Superior temporal gyrus (tissue), 1 donor: ENCODE measurements around the gene GPS2.

ENCODE experiments used
- DNase-seq: peaks from one replicate; pipeline ENCODE4 v3.0.0-alpha.2; 2016; ENCODE audit errors: extremely low spot score

The GPS2 gene

DNA sequence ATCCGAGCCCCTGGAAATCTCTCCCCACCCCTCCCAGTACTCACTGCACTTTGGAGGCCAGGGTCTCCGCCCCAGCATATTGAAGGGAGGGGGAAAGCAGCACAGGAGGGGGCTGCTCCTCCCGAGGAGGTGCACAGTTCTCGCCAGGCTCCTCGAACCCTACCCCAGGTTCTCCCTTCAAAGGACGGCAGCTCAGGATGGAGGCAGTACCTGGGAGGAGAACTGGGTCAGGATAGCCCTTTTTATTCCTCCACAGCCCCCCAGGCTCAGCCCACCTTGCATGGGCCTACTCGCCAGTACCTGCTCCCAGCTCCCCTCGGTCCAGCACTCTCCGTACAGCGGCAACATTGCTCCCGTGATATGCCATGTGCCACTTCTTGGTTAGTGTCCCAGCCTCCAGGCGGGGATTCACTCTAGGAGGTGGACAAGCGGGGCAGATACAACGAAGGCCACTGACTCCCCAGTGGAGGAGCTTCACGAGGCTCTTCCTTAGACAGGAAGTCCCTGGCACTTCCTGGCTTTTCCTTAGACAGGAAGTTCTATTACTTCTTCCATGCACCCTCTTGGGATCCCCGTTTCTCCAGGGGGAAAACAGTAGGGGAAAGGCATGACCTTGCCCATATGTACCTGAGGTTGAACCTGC lies 2.1 kb upstream of the GPS2 start:
- no peak for DNase-seq

DNA sequence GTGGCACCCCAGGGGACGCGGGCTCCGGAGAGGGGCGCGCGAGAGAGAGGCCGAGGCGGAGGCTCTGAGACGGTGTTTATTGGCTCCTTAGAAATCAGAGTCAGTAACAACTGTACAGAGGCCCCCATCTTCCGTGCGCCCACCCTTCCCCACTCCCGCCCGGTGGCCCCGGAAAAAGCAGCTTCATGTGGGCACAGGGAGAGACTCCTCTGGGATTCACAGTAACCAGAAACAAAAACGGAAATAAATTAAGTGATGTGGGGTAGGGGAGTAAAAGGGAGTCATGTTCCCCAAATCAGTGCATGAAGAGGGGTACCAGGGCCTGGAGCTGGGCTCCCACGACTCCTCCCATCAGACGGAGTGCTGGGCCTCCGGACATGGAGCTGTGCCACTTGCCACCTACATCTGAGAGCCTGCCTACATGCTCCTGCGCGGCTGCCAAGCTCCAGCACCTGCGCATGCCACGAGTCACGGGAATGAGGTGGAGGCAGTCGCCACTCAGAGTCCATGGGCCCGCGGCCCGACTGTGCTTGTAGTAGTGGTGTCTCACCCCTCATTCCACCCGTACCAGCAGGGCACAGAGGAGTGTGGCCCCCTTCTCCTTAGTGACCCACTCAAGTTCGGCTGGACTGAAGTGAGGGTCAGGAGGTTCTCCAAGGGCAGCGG lies 543 bp upstream of the GPS2 start:
- DNase-seq: no peak

DNA sequence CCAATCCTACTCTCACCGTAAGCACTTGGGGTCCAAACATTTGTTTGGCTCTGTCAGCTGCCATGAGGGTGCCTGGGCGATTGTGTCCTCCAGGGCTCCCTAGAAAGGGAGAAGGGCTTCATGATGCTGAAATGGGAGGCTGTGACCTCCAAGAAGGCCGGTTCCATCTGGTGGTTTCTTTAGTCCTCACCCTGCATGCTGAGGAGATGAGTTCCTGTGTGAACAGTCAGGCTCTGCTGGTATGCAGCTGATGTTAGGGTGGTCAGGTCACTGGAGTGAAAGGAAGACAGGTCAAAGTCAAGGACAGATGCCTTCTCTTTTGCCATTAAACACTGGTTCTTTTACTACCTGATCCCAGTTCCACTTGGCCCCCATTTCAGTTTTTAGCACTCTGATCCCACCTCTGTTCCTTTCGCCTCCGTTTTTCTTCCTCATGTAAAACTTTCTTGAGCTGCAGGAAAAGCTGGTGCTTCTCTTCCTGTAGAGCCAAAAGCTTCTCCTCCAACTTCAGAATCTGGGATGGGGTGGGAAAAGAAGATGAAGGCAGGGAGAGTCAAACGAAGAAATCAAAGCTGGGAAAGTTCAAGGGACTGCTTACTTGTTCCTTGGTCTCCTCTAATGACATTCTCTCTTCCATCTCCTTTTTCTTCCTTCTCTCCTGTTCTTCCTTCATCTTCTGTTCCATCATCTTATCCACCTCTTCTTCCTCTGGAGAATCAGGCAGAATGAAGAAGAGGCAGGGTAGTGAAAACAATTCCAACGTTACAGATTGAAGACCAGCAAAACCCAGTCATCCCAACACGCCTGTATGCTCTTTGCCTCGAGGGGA lies 1.1 kb downstream of the GPS2 start:
- DNase-seq: no peak

DNA sequence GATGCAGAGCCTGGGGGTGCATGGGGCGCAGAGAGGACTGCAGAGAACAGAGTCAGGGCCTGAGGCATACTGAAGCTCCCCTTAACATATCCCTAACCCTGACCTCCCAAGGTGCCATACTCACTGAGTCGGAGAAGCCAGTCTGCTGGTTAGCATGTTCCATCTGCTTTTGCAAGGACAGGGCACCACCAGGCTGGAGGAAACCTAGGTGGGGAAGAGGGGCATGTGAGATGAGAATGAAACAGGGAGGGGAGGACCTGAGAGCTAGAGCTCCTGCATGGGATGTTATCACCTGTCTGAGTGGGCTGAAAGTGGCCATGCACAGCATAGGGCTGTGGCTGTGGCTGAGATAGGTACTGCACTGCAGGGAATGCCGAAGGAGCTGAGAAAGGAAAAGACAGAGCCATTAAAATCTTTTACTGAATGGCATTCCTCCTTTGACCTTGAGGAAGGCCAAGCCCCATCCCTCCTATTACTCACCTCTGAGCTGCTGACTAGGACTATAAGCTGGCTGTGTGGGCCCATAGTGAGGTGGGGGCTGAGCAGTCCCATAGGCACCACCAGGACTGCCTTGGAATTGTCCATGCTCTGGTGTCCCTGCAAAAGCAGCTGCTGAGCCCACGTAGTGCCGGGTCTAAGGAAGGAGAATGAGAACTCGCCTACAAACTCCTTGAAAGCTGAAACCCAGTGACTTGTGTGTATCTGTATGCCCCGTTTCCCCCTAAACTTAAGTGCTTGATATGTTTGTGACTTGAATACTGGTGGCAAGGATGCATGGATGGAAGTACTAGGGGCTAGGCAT lies 1.9 kb downstream of the GPS2 start:
- DNase-seq: no peak

DNA sequence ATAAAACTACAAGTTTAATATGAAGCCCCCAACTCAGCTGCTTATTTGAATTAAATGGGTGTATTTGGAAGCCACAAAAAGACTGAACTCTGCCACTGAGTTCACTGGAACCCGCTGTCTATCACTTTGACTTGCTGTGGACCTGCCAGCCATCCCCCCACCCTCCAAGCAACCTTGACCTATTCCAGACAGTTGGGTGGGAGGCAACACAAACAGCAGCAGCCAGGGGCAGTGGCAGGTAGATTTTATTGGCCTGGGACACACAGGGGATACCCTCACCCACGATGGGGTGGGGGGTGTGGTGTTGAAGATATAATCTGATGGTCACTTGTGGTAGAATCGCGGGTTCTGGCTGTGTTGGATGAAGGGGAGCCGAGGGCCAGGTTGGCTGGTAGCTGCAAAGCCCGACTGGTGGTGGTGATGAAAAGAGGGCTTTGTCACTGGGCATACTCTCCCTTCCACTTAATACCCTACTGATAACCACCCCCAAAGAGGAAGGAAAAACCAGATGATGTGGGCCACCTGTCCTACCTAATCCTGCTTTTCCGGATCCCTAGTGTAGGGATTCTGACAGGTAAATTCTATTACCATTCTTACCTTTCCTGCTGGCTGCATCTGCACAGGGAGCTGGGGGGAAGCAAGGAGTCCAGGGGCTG lies 2.6 kb downstream of the GPS2 start:
- no peak for DNase-seq

DNA sequence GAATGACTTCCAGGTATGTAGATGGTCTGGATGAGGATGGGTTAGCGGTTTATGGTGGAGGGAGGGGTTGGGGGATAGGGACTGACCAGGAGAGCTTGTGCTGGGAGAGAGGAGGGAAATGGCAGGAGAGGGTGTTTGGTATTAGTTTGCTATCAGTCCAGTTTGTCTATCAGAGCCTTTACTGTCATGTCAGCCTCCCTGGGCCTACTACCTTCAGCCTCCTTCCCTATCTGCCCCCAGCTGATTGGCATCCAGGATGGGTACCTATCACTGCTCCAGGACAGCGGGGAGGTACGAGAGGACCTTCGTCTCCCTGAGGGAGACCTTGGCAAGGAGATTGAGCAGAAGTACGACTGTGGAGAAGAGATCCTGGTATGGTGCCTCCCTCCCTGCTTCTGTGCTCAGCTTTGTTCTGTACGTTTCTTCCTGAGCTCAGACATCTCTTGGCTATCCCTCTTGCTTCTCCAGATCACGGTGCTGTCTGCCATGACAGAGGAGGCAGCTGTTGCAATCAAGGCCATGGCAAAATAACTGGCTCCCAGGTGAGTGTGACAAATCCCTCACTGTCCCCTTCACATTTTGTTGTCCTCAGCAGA lies 4.0 kb downstream of the GPS2 start:
- no peak for DNase-seq

DNA sequence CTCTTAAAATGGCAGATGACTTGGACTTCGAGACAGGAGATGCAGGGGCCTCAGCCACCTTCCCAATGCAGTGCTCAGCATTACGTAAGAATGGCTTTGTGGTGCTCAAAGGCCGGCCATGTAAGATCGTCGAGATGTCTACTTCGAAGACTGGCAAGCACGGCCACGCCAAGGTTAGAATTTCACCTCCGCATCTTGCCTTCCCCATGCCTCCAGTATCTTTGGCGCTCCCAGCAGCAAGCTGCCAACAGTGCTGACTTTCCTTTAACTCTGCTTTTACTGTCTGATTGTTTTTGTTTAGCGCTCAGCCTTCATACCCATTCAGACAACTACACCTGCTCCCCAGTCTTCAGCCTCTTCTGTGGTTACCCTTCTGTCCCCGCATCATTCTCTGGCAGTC lies 5.5 kb downstream of the GPS2 start:
- no peak for DNase-seq

DNA sequence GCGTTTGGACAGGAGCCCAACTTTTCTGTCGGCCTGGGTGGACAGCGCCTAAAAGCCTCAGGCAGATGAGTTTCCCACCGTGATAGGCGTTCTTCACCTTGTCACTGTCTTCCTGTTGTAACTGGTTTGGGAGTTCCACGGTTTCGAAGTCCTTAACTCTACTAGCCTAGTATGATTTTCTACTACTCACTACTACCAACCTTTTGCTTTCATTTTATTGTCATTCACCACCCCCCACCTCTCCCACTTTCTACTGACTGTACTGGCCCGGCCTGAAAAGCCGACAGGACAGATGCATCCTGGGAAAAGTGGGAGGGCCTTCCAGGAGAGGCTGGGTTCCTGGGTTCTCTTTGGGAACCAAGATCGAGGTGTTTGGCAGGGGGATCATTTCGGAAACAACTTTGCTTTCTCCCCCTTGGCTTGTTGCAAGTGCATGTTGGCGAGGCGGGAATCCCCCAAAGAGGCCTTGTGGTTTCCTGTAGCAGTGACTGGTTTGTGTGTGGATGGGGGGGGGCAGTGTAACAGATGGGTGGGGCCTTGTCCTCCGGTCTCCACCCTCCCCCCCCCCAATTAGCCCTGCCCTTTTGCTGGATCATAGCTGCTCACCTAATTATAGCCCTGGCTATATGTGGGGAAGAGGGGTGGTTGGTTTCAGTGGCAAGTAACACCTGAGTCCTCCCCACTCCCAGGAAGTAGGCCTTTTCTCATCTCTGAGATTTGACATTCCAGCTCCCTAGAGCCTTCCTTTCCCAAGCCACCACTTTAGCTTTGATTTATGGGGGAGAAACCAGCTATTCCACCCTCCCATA lies 6.3 kb downstream of the GPS2 start:
- peak; percentile 57 for DNase-seq

DNA sequence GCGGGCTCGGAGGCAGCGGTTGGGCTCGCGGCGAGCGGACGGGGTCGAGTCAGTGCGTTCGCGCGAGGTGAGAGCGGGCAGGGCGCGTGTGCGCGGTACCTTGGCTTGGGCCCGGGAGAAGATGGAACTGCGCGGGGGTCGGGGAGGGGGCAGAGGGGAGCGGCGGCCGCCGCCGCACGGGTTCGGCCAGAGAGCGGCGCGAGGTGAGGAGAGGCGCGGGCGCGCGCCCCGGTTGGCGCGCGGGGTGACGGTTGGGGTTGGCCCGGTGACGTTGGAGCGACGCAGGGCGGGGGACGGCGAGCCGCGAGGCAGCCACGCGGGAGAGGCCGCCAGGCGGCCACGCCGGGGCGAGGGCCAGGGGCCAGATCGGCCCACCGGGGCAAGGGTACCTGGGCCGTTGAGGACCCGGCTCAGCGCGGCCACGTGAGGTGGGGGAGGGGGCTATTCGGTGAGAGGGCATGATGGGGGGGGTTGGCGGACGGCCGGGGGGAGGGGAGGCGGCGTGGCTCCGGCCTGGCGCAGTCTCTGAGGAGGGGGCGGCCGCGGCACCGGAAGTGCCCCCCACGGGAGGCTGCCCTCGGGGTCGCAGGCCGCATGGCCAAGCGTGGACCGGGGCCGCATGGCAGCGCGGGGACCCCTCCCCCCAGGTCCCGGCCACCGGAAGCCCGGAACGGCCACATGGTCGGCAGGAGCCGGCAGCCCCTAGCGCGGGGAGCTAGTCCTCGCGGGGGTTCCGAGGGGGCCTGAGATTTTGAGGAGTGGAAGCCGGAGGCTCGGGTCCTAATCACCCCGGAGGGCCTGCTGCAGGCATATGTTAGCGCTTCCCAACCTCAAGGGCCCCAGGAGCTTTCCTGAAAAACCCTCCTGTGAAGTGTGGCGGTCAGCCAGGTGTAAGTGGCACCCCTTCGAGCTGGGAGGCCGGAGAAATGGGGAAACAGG lies 7.2 kb downstream of the GPS2 start:
- DNase-seq: no peak

DNA sequence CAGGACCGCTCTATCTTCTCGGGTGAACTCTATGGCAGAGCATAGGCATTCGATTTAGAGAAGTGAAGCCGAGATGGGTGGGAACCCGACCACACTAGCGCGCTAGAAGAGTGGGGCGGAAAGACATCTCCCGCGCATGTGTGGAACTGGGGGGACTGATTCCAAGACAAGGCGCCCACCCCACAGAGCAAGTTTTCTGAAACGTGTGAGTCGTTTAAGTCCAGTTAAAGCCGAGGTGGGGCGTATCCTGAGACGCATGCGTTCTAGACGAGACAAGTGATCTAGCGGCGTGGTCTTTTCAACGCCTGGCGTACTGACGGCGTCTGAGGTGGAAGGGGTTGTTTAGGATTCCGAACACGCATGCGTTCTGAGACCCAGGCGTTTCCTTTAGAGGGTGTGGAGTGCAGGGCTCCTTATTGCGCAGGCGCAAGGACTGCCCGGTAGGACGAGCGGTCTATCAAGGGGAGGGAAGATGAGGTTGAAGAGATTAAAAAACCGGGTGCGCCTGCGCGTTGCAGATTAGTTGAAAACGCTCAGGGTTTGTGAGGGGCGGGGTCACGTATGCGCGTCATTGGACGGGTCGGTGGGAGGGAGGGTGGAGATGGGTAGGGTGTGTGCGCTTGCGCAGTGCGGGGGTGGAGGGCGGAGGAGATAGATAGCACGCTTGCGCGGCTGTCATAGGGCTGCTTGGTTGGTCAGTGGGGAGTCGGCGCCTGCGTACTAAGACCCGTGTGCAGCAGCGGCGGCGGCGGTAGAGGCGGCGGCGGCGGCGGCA lies 8.1 kb downstream of the GPS2 start, which contains the start of gene EIF5A:
TSS of gene EIF5A (plus strand) at position 718 of the 775 bp plus-strand sequence. CDS start 2,008 bp downstream, outside the sequence.
- DNase-seq: peak; percentile 99

DNA sequence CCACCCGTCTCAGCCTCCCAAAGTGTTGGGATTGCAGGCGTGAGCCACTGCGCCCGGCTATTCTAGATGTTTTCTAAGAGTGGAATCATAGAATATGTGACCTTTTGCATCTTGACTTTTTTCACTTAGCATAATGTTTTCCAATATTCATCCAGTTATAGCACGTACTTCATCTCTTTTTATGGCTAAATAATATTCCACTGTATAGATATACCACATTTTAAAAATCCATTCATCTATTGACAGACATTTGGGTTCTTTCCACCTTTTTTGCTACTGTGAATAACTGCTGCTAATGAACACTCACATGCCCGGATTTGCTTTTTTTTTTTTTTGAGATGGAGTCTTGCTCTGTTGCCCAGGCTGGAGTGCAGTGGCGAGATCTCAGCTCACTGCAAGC lies 11.0 kb downstream of the GPS2 start:
- no peak for DNase-seq

DNA sequence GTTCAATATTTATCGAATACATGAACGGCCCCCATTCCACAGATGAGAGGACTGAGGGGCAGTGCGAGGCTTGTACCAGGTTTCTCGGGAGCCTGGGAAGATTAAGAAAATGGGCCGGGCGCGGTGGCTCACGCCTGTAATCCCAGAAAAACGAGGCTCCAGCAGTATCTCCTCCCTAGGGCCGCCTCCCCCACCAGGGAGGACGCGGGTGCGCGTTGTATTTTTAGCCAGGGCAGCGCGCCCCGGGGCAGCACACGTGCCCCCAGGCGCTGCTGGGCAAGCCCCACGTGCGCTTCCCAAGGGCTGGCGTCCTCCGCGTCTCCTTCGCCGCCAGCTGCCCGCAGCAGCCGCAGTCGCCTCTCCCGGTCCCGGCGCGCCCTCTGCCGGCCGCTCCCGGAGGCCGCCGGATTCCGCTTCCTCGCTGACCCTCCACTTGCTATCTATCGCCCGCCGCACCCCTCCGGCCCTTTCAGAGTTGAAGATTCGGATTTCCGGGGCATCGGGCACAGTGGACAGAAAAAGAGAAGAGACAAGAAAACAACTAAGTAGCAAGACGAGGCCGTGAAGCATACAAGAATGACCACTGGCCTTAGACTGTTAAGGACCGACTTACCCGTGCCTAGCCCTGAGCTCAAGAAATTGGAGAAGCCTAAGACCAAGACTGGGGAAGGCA lies 18.8 kb downstream of the GPS2 start:
- DNase-seq: peak; percentile 77

DNA sequence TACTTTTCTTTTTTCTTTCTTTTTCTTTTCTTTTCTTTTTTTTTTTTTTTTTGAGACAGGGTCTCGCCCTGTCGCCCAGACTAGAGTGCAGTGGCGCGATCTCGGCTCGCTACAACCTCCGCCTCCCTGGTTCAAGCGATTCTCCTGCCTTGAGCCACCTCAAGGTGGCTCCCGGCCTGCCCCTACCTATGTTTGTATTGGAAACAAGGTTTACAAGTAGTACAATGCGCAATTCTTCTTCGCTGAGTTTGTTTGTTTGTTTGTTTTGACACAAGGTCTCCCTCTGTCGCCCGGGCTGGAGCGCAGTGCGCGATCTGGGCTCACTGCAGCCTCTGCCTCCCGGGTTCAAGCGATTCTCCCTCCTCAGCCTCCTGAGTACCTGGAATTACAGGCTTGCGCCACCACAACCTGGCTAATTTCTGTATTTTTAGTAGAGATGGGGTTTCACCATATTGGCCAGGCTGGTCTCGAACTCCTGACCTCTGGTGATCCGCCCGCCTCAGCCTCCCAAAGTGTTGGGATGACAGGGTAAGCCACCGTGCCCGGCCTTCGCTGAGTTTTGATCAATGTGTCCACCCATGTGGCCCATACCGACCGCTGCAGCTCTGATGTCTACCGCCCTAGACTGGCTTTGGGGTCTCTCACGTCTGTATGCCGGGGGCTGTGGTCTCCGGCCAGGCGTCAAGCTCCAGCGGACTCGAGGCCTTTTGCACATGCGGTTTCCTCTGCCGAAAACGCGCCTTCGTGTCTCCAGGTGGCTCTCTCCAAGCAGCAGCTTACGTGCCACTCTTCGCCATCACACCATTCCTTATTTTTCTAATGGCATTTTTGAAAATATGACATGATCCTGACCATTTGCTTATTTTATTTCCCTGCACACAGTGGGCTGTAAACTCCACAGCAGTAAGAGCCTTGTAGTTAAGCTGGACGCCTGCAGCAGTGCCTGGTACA lies 19.7 kb downstream of the GPS2 start:
- no peak for DNase-seq

DNA sequence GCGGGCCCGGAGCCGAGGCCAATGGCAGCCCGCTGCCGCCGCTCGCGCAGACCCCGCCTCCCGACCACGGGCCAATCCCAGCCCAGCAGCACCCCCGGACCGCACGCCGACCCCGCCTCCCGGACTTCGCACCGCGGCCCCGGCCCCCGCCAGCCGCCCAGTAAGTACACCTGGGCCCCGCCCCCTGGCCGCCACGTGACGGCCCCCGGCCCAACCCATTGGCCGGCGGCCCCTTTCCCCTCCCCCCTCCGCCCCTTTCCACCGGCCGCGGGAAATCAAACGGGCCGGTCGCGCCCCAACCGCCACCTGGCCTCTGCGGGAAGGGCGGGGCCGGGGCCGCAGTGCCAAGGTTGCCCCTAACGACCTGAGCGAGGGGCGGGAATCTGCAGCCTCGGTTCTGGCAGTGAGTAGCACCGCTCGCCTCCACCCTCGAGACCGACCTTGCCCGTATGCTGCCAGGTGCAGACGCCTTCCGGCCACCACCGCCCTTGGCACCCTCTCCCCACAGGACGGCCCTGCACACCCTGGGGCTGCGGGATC lies 20.5 kb downstream of the GPS2 start, which contains the start of gene YBX2:
TSS of gene YBX2 (minus strand) at position 26 of the 540 bp plus-strand sequence. CDS start 139 bp downstream, outside the sequence.
- DNase-seq: no peak

DNA sequence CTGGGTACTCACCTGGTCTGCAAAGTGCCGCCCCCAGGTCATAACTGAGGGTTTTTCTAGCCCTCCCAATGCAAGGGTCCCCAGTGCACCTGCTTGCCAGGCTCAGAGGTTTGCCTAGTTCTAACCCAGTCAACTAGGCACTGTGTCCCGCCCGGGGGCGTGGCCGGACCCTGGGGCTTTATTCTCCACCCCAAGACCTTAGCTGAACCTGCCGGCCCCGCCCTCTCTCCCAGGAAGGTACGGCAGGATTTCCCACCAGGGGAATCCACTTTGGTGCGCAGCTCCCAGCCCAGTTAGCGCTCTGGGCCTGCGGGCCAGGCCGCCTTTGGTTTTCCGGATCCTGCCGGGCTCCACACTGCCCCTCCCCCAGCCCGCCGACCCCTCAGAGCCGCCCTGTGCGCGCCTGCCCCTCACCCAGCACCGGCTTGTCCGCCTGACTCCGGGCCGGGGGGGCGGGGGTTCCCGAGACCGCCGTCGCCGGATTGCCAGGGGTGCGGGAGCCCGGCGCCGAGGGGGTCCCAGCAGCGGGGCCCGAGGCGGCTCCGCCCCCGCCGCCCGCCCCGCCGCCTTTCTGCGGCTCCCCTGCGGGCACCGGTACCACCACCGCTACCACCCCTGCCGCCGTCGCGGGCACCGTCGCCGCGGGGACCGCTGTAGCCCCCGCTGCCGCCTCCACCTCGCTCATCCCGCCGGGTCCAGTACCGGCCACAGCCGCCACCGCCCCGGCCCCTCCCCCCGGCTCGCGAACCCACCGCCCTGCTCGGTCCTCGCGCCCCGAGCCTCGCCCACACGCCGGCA lies 21.1 kb downstream of the GPS2 start:
- no peak for DNase-seq
